Measurements from ENCODE around the gene ADGRV1. TPM values are rescaled to one million over a fixed set of nuclear protein-coding genes. Genes with fewer than 3 reads are reported as not detected.

Gene ADGRV1
- total and polyA plus RNA-seq, 2 donors (not counting 3 experiments of a cell fraction or from before 2014, with no cell fraction given) = 0.11 to 0.55 TPM

DNA sequence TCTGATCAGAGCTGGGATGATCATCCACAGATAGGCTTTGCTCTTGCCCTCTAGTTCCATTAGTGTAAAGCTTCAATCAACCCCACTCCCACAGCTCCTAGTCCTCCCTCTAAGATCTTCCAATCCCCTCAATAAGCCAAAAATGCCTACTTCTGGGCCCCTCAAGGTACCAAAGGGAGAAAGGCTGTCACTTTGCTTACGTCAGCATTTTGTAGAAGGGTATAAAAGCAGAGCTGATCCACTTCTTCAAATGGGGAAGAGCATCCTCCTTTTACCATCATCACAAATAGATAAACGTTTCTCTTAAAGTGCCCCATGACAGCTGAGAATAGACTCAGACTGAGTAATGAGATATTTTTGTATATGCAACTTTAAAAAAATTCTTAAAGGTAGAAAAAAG is 13.1 kb upstream of the ADGRV1 start:
- Histone ChIP-seq H3K27me3 (ENCODE audit: control insufficient read depth in 2 of 2, insufficient read depth in 2 of 2, low read length in 2 of 2) (peaks cover 11 to 17% of the 10 kb centered on the region in 2 experiments), H3K9me3 (replicated peaks; ENCODE audit: control insufficient read depth, insufficient read depth, low read length) (no peaks in the 10 kb centered on the region), H3K9ac (replicated peaks; ENCODE audit: extremely low read depth, insufficient read depth, low read length) (no peak overlapping the region), H3K4me1 (ENCODE audit: control insufficient read depth, extremely low read depth, insufficient read depth, low read length) (no peaks in the 10 kb centered on the region), H3K79me2 (ENCODE audit: control insufficient read depth, insufficient read depth, low read length) (no peaks in the 10 kb centered on the region), H3K36me3 (ENCODE audit: control insufficient read depth in 2 of 2, extremely low read depth in 1 of 2, insufficient read depth in 2 of 2, low read length in 2 of 2) (no peaks in the 10 kb centered on the region), H2AFZ (ENCODE audit: low read depth, low read length) (no peak overlapping the region), H3K4me2 (ENCODE audit: insufficient read depth, low read length) (no peak overlapping the region), H3K4me3 (replicated peaks in 1 of 3; ENCODE audit: insufficient read depth in 1 of 3, low read depth in 1 of 3, low read length in 3 of 3) (no peak overlapping the region), H3K27ac (ENCODE audit: insufficient read depth, low read depth, low read length) (no peak overlapping the region), H4K20me1 (replicated peaks; ENCODE audit: control insufficient read depth, extremely low read depth, insufficient read depth, low read length) (no peaks in the 10 kb centered on the region), H3K9me1 (replicated peaks; ENCODE audit: control insufficient read depth, extremely low read depth, insufficient read depth, low read length) (no peaks in the 10 kb centered on the region)
- dilution Hi-C loops (cut with MboI; ENCODE audit: extremely low pct_ligation_motif_present, low sequenced_read_pairs) (no loop called here), intact Hi-C loops (cut with micrococcal nuclease) (no loop called here)
- no peak for TF ChIP-seq FOS (IDR thresholded peaks at IDR 0.05; ENCODE audit: borderline replicate concordance, insufficient read depth, low read length)
- no peak for TF ChIP-seq POLR2AphosphoS5 (IDR thresholded peaks at IDR 0.05; ENCODE audit: insufficient read depth, low read depth, low read length)
- TF ChIP-seq MYC (IDR thresholded peaks at IDR 0.05; ENCODE audit: low read depth, low read length) = no peak
- TF ChIP-seq EZH2 (IDR thresholded peaks at IDR 0.05; ENCODE audit: borderline replicate concordance, low read depth, low read length, severe bottlenecking) = no peak
- no peak for TF ChIP-seq MAX (IDR thresholded peaks at IDR 0.05; ENCODE audit: insufficient read depth, insufficient read length)
- no peak for TF ChIP-seq JUN (IDR thresholded peaks at IDR 0.05; ENCODE audit: borderline replicate concordance, insufficient read depth, insufficient read length, low read depth)
- TF ChIP-seq, protein P1, sequence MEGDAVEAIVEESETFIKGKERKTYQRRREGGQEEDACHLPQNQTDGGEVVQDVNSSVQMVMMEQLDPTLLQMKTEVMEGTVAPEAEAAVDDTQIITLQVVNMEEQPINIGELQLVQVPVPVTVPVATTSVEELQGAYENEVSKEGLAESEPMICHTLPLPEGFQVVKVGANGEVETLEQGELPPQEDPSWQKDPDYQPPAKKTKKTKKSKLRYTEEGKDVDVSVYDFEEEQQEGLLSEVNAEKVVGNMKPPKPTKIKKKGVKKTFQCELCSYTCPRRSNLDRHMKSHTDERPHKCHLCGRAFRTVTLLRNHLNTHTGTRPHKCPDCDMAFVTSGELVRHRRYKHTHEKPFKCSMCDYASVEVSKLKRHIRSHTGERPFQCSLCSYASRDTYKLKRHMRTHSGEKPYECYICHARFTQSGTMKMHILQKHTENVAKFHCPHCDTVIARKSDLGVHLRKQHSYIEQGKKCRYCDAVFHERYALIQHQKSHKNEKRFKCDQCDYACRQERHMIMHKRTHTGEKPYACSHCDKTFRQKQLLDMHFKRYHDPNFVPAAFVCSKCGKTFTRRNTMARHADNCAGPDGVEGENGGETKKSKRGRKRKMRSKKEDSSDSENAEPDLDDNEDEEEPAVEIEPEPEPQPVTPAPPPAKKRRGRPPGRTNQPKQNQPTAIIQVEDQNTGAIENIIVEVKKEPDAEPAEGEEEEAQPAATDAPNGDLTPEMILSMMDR (IDR thresholded peaks at IDR 0.05; ENCODE audit: extremely low read depth in 1 of 2, insufficient read depth in 1 of 2, low read depth in 1 of 2, low read length in 2 of 2) = no peak
- no peak for TF ChIP-seq POLR2A (IDR thresholded peaks at IDR 0.05; ENCODE audit: low read depth, low read length)
- no peak for TF ChIP-seq GATA2 (IDR thresholded peaks at IDR 0.05; ENCODE audit: insufficient read depth, insufficient read length, low read depth, low read length)
- POLR2A ChIA-PET = no interaction called here
- no peak for DNase-seq (ENCODE audit: low read depth, low spot score)
- BruUV-seq (replicated peaks) = no TSS peak
- FAIRE-seq = no peak
- CTCF ChIA-PET = interaction anchor here (1.7 kb wide), 1 partner anchor 106 kb away, joined by 4 read pairs; no protein-coding TSS in a partner anchor
